ENCODE data around the gene PCYT1A. TPM values are rescaled to one million over a fixed set of nuclear protein-coding genes. Genes with fewer than 3 reads are reported as not detected.
A peak's percentile ranks its signal among the peaks of the same experiment; 100 is the strongest.

The PCYT1A gene
- polyA plus RNA-seq, 3 donors from 2014 or later = 19.4 to 38.3 (median 32.0) TPM

DNA sequence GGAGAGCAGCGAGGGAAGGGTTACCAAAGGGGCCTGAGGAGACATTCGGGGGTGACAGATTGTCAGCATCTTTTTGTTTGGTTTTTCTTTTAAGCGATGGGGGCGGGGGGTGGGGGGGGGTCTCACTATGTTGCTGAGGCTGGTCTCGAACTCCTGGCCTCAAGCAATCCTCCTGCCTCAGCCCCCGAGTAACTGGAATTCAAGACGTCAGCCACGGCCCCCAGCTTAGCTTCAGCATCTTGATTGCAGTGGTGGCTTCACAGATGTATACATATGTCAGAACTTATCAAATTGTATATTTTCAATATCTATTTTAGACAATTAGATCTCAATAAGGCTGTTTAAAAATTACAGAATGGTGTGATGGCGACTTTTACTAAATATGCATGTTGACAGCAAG lies 107.2 kb downstream of the PCYT1A start:
- DNase-seq = no peak
- Mint-ChIP-seq H3K9me3 (no peaks in the 10 kb centered on the region), H3K27ac (peak overlapping the region in 2 of 6 donors; percentile 65 to 87), H3K4me1 (peaks cover 21% of the 10 kb centered on the region in 2 donors), H3K4me3 (peak overlapping the region in 3 of 5 donors; percentile 70 to 82 (median 75)), H3K27me3 (ENCODE audit: low read depth in 3 of 3) (peaks cover 0 to 2% (median 2%) of the 10 kb centered on the region in 3 donors), H3K36me3 (no peaks in the 10 kb centered on the region)

Other genes starting within 250 kb of the PCYT1A start
- 10 to 100 TPM in 1 of 3 donors, 1 to 10 TPM in 2; 8.9 to 11.0 (median 9.7) TPM for gene TFRC, start 205.6 kb downstream of the PCYT1A start, polyA plus RNA-seq
- not detected for gene ZDHHC19, start 76.3 kb downstream of the PCYT1A start, polyA plus RNA-seq
- 1 to 10 TPM in 1 of 3 donors, under 1 TPM in 1, not detected in 1; 0.62 to 1.6 TPM for gene SLC51A, start 71.2 kb downstream of the PCYT1A start, polyA plus RNA-seq
- gene DYNLT2B, start 30.5 kb upstream of the PCYT1A start, polyA plus RNA-seq = 10 to 100 TPM; 15.6 to 17.8 (median 16.8) TPM
- gene TM4SF19, start 50.7 kb upstream of the PCYT1A start, polyA plus RNA-seq = 10 to 100 TPM in 1 of 3 donors, 1 to 10 TPM in 1, under 1 TPM in 1; 0.84 to 10.5 (median 5.1) TPM
- gene UBXN7, start 144.7 kb upstream of the PCYT1A start, polyA plus RNA-seq = 10 to 100 TPM; 13.8 to 36.7 (median 18.5) TPM
- gene RNF168, start 216.0 kb upstream of the PCYT1A start, polyA plus RNA-seq = 10 to 100 TPM in 2 of 3 donors, 1 to 10 TPM in 1; 7.6 to 23.9 (median 12.0) TPM
- gene SMCO1, start 227.6 kb upstream of the PCYT1A start, polyA plus RNA-seq = not detected

All from immature natural killer cell (primary cell).